Measurements from ENCODE around the gene SLC6A7.

DNA sequence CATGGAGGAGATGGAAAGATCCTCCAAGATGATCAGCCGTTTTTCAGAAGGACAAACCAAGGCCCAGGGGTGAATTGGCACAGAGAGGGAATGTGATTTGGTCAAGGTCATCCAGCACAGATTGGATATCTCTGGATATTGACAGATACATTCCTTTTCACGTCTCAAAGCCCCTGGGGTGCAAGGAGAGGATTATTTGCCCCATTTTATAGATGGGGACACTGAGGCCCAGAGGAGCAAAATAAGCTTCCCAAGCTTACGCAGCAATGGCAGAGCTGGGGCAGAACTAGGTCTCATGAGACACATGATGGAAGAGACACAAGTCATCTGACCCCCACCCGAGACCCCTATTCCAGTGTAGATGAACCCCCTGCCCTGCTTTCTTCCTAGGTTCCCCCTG, 33.3 kb upstream of the SLC6A7 start:
- TF ChIP-seq, protein P1, sequence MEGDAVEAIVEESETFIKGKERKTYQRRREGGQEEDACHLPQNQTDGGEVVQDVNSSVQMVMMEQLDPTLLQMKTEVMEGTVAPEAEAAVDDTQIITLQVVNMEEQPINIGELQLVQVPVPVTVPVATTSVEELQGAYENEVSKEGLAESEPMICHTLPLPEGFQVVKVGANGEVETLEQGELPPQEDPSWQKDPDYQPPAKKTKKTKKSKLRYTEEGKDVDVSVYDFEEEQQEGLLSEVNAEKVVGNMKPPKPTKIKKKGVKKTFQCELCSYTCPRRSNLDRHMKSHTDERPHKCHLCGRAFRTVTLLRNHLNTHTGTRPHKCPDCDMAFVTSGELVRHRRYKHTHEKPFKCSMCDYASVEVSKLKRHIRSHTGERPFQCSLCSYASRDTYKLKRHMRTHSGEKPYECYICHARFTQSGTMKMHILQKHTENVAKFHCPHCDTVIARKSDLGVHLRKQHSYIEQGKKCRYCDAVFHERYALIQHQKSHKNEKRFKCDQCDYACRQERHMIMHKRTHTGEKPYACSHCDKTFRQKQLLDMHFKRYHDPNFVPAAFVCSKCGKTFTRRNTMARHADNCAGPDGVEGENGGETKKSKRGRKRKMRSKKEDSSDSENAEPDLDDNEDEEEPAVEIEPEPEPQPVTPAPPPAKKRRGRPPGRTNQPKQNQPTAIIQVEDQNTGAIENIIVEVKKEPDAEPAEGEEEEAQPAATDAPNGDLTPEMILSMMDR (IDR thresholded peaks at IDR 0.05; ENCODE audit: low read depth, low read length), result no peak
- no peak for TF ChIP-seq EZH2phosphoT487 (IDR thresholded peaks at IDR 0.05; ENCODE audit: low read depth)
